HepG2 (cell line): ENCODE measurements around the gene ITGB2. TPM values are rescaled to one million over a fixed set of nuclear protein-coding genes. Genes with fewer than 3 reads are reported as not detected.
A peak's percentile ranks its signal among the peaks of the same experiment; 100 is the strongest.

Experiments
- ATAC-seq: fragments of 200-7000 bp; cut with Tn5 transposase; 3 replicates; pipeline ENCODE4 v1.9.1; 2020; ENCODE audit warnings: mild to moderate bottlenecking, moderate library complexity
- BruUV-seq: library from RNA; stranded (reverse); fragments of 400-500 nt; replicated peaks from 2 replicates; lab custom pipeline; 2021; lab: Mats Ljungman, UMichigan
- CTCF ChIA-PET: fragments of 300-600 bp; formaldehyde crosslinking; extraction: SDS; loops from one replicate; lab custom pipeline; 2021; ENCODE audit warnings: low total read pairs, inconsistent platforms, low intra/inter-chr PET ratio; lab: Yijun Ruan, JAX
- POLR2A ChIA-PET: fragments of 350-600 bp; sonication (Branson Sonifier 250); formaldehyde crosslinking; loops from one replicate; lab custom pipeline; 2020; ENCODE audit warnings: antibody characterized with exemption, inconsistent platforms; lab: Yijun Ruan, JAX
- DNase-seq: peaks from one replicate; pipeline ENCODE4 v3.0.0-alpha.2; 2015; ENCODE audit warnings: low spot score
- FAIRE-seq: peaks from 3 replicates; lab custom pipeline; 2011; peaks lifted over from hg19 to GRCh38; lab: Jason Lieb, UNC
- H2AFZ ChIP-seq: one replicate; pipeline ENCODE4 v1.6.1; 2011; ENCODE audit warnings: low read length, inconsistent platforms
- H3K27ac ChIP-seq: fragments of 300-600 bp; 3 replicates; pipeline ENCODE4 v1.8.0; 2011; ENCODE audit warnings: mixed run types, mild to moderate bottlenecking, mixed read lengths, low read length, inconsistent platforms; ENCODE audit not compliant: insufficient read depth; ENCODE audit errors: extremely low read length
- H3K27me3 ChIP-seq, 2 experiments: fragments of 200-600 bp in 1 of 2; 2 replicates in 1 of 2; 3 replicates in 1 of 2; pipeline versions ENCODE4 v1.6.0 to v1.8.0; 2011; ENCODE audit warnings: low read length in 2 of 2, mild to moderate bottlenecking in 2 of 2, moderate library complexity in 2 of 2, inconsistent platforms in 1 of 2; ENCODE audit not compliant: insufficient read depth in 2 of 2, control insufficient read depth in 1 of 2
- H3K36me3 ChIP-seq, 2 experiments: fragments of 200-600 bp in 1 of 2; replicated peaks in 1 of 2; 2 replicates in 1 of 2; 3 replicates in 1 of 2; pipeline versions ENCODE4 v1.5.1 to v1.8.0; 2011; ENCODE audit warnings: low read length in 2 of 2, inconsistent platforms in 1 of 2; ENCODE audit not compliant: insufficient read depth in 2 of 2, control insufficient read depth in 1 of 2
- H3K4me1 ChIP-seq: 2 replicates; pipeline ENCODE4 v1.5.1; 2012; ENCODE audit warnings: low read length, inconsistent platforms; ENCODE audit not compliant: insufficient read depth
- H3K4me2 ChIP-seq: 2 replicates; pipeline ENCODE4 v1.6.0; 2011; ENCODE audit warnings: low read depth, low read length, inconsistent platforms
- H3K4me3 ChIP-seq, 3 experiments: fragments of 200-600 bp in 1 of 3; sonication (generic), shearing (Covaris generic) in 1 of 3; replicated peaks in 1 of 3; 2 replicates each; pipeline ENCODE4 v1.5.1; 2011 to 2016; ENCODE audit warnings: low read length in 3 of 3, inconsistent platforms in 2 of 3, low read depth in 2 of 3, mild to moderate bottlenecking in 2 of 3, control low read depth in 1 of 3, mixed read lengths in 1 of 3; ENCODE audit not compliant: insufficient read depth in 1 of 3
- H3K79me2 ChIP-seq: one replicate; pipeline ENCODE4 v1.6.1; 2011; ENCODE audit warnings: low read length, inconsistent platforms; ENCODE audit not compliant: insufficient read depth
- H3K9ac ChIP-seq: 2 replicates; pipeline ENCODE4 v1.6.0; 2011; ENCODE audit warnings: mild to moderate bottlenecking, low read depth, low read length, inconsistent platforms; ENCODE audit not compliant: insufficient read depth
- H3K9me3 ChIP-seq: 2 replicates; pipeline ENCODE4 v1.5.1; 2012; ENCODE audit warnings: mild to moderate bottlenecking, low read length
- H4K20me1 ChIP-seq: 2 replicates; pipeline ENCODE4 v1.6.0; 2011; ENCODE audit warnings: inconsistent platforms, mild to moderate bottlenecking, low read length, moderate library complexity; ENCODE audit not compliant: insufficient read depth
- RARA ChIP-seq: IDR thresholded peaks from 2 replicates; pipeline ENCODE4 v1.6.1; 2016; ENCODE audit warnings: missing genetic modification reagents, missing compliant biosample characterization
- RXRB ChIP-seq: IDR thresholded peaks from 2 replicates; pipeline ENCODE4 v1.6.1; 2016; ENCODE audit warnings: borderline replicate concordance, missing genetic modification reagents, missing compliant biosample characterization
- WGBS: methylation state at CpG from one replicate; pipeline ENCODE4 v1.1.6; 2017; ENCODE audit warnings: low lambda C conversion rate; 5-methylcytosine and 5-hydroxymethylcytosine counted together
- in situ Hi-C: cut with HindIII; loops from 2 replicates; pipeline ENCODE4 v1.10.0; 2017; ENCODE audit warnings: low pct_unique_long_range_greater_than_20kb; ENCODE audit not compliant: extremely low pct_ligation_motif_present
- intact Hi-C: fragments of 100-400 bp; cut with micrococcal nuclease; formaldehyde crosslinking; loops from one replicate; pipeline ENCODE4 v1.10.0; 2022; ENCODE audit not compliant: unreplicated experiment
- polyA plus RNA-seq, 8 experiments: library from polyadenylated mRNA; depleted of rRNA in 3 of 8; stranded (reverse) in 7 of 8; unstranded in 1 of 8; fragments of >200 nt; fragmentation: Illumina TruSeq in 4 of 8; extraction: Trizol in 4 of 8; gene quantifications; 2 replicates each; pipeline versions ENCODE4 v1.2.1 to v1.2.3, GENCODE V29; 2011 to 2016; ENCODE audit warnings: low read depth in 4 of 8, missing spikeins in 1 of 8, mixed read lengths in 1 of 8; ENCODE audit not compliant: insufficient read depth in 1 of 8
- total RNA-seq, 5 experiments: library from RNA; depleted of rRNA; stranded (reverse); fragments of >200 nt; fragmentation: Illumina TruSeq; extraction: Trizol; gene quantifications; 2 replicates each; pipeline ENCODE4 v1.2.3, GENCODE V29; 2016; ENCODE audit warnings: low read depth in 1 of 5
- TF ChIP-seq, protein P1 (sequence below): sonication (generic); formaldehyde crosslinking; conservative IDR thresholded peaks from 2 replicates; pipeline ENCODE4 v1.4.0; 2020; ENCODE audit warnings: mild to moderate bottlenecking, missing genetic modification reagents, moderate library complexity
- TF ChIP-seq, protein P2 (sequence below), 2 experiments: fragments of 450-650 bp in 1 of 2; sonication (generic) in 1 of 2; formaldehyde crosslinking in 1 of 2; IDR thresholded peaks; 2 replicates each; pipeline versions ENCODE4 v1.6.1 to v1.8.0; 2016 to 2022; ENCODE audit warnings: antibody characterized with exemption in 1 of 2, mild to moderate bottlenecking in 1 of 2, missing genetic modification reagents in 1 of 2
- TF ChIP-seq, protein P3 (sequence below): sonication (generic); formaldehyde crosslinking; IDR thresholded peaks from 2 replicates; pipeline ENCODE4 v1.8.0; 2022; ENCODE audit warnings: missing genetic modification reagents, mild to moderate bottlenecking, moderate library complexity, borderline replicate concordance

ITGB2 gene
- total and polyA plus RNA-seq, 2 of the 13 experiments (the other 11 are each of a cell fraction or from before 2014, with no cell fraction given), result 4.2 to 18.0 TPM

DNA sequence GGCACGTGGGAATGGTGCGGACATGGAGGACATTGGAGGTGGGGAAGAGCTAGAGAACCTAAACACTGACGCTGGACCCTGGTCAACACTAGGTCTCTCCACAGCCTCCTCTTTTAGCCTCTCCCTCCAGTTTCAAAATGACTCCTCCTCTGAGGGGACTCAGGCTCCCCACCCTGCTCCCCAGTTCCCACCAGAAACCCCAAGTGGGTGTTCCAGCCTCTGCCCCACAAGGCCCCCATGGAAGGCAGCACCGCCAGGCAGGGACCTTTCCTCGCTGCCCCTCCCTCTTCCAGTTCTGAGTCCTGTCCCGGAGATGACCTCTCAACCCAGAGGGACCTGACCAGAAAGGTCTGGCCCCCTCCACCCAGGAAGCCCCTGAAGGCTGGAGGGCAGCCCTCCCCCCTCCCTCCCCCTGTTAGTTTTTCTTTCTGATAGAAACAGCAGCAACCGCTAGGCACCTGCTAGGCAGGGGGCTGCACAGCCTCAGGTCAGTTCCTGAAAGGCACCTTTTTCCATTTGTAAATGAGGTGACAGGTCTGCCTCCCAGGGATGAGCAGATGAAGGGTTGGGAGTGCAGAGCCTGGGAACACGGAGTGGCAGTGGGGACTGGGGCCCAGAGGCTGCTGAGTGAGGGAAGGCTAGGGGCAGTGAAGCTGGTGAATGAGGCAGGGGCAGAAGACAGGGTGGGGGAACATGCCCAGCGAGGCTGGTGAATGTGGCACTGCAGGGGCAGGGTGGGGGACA, 9.3 kb upstream of the ITGB2 start:
- Histone ChIP-seq H3K9me3 (no peaks in the 10 kb centered on the region), H3K9ac (0 out of 2 replicates have a peak overlapping the region, but pooled peaks have one; percentile 14), H3K27ac (no peak overlapping the region), H3K27me3 (peaks cover 1 to 4% of the 10 kb centered on the region in 2 experiments; a peak in 3 of 5 replicates), H3K4me1 (peaks cover 89% of the 10 kb centered on the region), H3K4me3 (peak overlapping the region in 2 of 3 experiments; percentile 7 to 55; a peak in 2 of 6 replicates), H4K20me1 (no peaks in the 10 kb centered on the region), H3K36me3 (no peaks in the 10 kb centered on the region), H2AFZ (no peak overlapping the region), H3K4me2 (peak overlapping the region; percentile 56), H3K79me2 (no peaks in the 10 kb centered on the region)
- DNase-seq, result no peak
- no peak for ATAC-seq
- BruUV-seq, result no TSS peak
- ChIA-PET CTCF (no interaction called here), POLR2A (interaction anchor here (0.8 to 4.7 kb wide), 3 partner anchors 16 to 128 kb away, joined by 3 to 37 read pairs (median 15); partner anchors contain the start of gene UBE2G2)
- 24% methylated on average over 7 of the region's 9 CpGs for WGBS
- in situ Hi-C loops (no loop called here), intact Hi-C loops (no loop called here)
- no peak for FAIRE-seq
- TF ChIP-seq, protein P1, sequence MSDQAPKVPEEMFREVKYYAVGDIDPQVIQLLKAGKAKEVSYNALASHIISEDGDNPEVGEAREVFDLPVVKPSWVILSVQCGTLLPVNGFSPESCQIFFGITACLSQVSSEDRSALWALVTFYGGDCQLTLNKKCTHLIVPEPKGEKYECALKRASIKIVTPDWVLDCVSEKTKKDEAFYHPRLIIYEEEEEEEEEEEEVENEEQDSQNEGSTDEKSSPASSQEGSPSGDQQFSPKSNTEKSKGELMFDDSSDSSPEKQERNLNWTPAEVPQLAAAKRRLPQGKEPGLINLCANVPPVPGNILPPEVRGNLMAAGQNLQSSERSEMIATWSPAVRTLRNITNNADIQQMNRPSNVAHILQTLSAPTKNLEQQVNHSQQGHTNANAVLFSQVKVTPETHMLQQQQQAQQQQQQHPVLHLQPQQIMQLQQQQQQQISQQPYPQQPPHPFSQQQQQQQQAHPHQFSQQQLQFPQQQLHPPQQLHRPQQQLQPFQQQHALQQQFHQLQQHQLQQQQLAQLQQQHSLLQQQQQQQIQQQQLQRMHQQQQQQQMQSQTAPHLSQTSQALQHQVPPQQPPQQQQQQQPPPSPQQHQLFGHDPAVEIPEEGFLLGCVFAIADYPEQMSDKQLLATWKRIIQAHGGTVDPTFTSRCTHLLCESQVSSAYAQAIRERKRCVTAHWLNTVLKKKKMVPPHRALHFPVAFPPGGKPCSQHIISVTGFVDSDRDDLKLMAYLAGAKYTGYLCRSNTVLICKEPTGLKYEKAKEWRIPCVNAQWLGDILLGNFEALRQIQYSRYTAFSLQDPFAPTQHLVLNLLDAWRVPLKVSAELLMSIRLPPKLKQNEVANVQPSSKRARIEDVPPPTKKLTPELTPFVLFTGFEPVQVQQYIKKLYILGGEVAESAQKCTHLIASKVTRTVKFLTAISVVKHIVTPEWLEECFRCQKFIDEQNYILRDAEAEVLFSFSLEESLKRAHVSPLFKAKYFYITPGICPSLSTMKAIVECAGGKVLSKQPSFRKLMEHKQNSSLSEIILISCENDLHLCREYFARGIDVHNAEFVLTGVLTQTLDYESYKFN (CRISPR knock-in tag), result peak; percentile 27; the same call in 1 of the 2 replicates
- TF ChIP-seq, protein P2, sequence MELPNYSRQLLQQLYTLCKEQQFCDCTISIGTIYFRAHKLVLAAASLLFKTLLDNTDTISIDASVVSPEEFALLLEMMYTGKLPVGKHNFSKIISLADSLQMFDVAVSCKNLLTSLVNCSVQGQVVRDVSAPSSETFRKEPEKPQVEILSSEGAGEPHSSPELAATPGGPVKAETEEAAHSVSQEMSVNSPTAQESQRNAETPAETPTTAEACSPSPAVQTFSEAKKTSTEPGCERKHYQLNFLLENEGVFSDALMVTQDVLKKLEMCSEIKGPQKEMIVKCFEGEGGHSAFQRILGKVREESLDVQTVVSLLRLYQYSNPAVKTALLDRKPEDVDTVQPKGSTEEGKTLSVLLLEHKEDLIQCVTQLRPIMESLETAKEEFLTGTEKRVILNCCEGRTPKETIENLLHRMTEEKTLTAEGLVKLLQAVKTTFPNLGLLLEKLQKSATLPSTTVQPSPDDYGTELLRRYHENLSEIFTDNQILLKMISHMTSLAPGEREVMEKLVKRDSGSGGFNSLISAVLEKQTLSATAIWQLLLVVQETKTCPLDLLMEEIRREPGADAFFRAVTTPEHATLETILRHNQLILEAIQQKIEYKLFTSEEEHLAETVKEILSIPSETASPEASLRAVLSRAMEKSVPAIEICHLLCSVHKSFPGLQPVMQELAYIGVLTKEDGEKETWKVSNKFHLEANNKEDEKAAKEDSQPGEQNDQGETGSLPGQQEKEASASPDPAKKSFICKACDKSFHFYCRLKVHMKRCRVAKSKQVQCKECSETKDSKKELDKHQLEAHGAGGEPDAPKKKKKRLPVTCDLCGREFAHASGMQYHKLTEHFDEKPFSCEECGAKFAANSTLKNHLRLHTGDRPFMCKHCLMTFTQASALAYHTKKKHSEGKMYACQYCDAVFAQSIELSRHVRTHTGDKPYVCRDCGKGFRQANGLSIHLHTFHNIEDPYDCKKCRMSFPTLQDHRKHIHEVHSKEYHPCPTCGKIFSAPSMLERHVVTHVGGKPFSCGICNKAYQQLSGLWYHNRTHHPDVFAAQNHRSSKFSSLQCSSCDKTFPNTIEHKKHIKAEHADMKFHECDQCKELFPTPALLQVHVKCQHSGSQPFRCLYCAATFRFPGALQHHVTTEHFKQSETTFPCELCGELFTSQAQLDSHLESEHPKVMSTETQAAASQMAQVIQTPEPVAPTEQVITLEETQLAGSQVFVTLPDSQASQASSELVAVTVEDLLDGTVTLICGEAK (IDR thresholded peaks at IDR 0.05), result no peak
- TF ChIP-seq, protein P2 (CRISPR knock-in tag; IDR thresholded peaks at IDR 0.05), result peak; percentile 86
- TF ChIP-seq RARA (CRISPR knock-in tag) (peak; percentile 79), RXRB (CRISPR knock-in tag) (0 out of 2 replicates have a peak, but pooled peaks have one; percentile 20)
- TF ChIP-seq, protein P3, sequence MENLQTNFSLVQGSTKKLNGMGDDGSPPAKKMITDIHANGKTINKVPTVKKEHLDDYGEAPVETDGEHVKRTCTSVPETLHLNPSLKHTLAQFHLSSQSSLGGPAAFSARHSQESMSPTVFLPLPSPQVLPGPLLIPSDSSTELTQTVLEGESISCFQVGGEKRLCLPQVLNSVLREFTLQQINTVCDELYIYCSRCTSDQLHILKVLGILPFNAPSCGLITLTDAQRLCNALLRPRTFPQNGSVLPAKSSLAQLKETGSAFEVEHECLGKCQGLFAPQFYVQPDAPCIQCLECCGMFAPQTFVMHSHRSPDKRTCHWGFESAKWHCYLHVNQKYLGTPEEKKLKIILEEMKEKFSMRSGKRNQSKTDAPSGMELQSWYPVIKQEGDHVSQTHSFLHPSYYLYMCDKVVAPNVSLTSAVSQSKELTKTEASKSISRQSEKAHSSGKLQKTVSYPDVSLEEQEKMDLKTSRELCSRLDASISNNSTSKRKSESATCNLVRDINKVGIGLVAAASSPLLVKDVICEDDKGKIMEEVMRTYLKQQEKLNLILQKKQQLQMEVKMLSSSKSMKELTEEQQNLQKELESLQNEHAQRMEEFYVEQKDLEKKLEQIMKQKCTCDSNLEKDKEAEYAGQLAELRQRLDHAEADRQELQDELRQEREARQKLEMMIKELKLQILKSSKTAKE (CRISPR knock-in tag), result 0 out of 2 replicates have a peak, but pooled peaks have one; percentile 50
